Measurements from ENCODE around the gene EEFSEC. TPM values are rescaled to one million over a fixed set of nuclear protein-coding genes. Genes with fewer than 3 reads are reported as not detected.
A peak's percentile ranks its signal among the peaks of the same experiment; 100 is the strongest.

Gene EEFSEC
- total and polyA plus RNA-seq, 4 donors = 9.8 to 20.1 (median 11.6) TPM

- peak in 2 of 3 donors; percentile 15 to 55 for DNase-seq
- WGBS, 2 donors = 78 to 89% methylated on average over 11 of the region's 11 CpGs
- peaks cover 0 to 75% (median 51%) of the 10 kb centered on the region in 5 donors for H3K4me1 ChIP-seq (ENCODE audit: control insufficient read depth in 5 of 5, insufficient read depth in 5 of 5, low read length in 5 of 5)
- H3K9ac ChIP-seq (ENCODE audit: insufficient read depth in 1 of 2, low read length in 2 of 2) = no peak overlapping the region
- no peaks in the 10 kb centered on the region for H3K27me3 ChIP-seq (ENCODE audit: control insufficient read depth in 3 of 3, insufficient read depth in 3 of 3, low read length in 2 of 3)
- no peaks in the 10 kb centered on the region for H3K9me3 ChIP-seq (ENCODE audit: control insufficient read depth in 4 of 4, insufficient read depth in 3 of 4, low read length in 3 of 4)
- no peak overlapping the region for H3K4me3 ChIP-seq
- peaks cover 0 to 2% (median 0%) of the 10 kb centered on the region in 4 donors for H3K36me3 ChIP-seq (ENCODE audit: control insufficient read depth in 4 of 4, insufficient read depth in 4 of 4, low read length in 4 of 4)
- no peak for TF ChIP-seq CTCF (IDR thresholded peaks at IDR 0.05; ENCODE audit: control extremely low read depth, extremely low read depth)
- ATAC-seq (ENCODE audit: insufficient read depth, low FRiP score) = no peak
- H3K27ac ChIP-seq (ENCODE audit: low read depth in 1 of 2, low read length in 1 of 2) = no peak overlapping the region
These were observed 128.4 kb downstream of the EEFSEC start for GRCh38 chr3:128281461-128282367.

- Histone ChIP-seq H3K4me3 (no peak overlapping the region), H3K4me1 (ENCODE audit: control insufficient read depth in 5 of 5, insufficient read depth in 5 of 5, low read length in 5 of 5) (peaks cover 0 to 66% (median 44%) of the 10 kb centered on the region in 5 donors), H3K9ac (ENCODE audit: insufficient read depth in 1 of 2, low read length in 2 of 2) (no peak overlapping the region), H3K27ac (ENCODE audit: low read depth in 1 of 2, low read length in 1 of 2) (peak overlapping the region; percentile 30 to 32), H3K36me3 (ENCODE audit: control insufficient read depth in 4 of 4, insufficient read depth in 4 of 4, low read length in 4 of 4) (peaks cover 0 to 2% (median 0%) of the 10 kb centered on the region in 4 donors), H3K27me3 (ENCODE audit: control insufficient read depth in 3 of 3, insufficient read depth in 3 of 3, low read length in 2 of 3) (no peaks in the 10 kb centered on the region), H3K9me3 (ENCODE audit: control insufficient read depth in 4 of 4, insufficient read depth in 3 of 4, low read length in 3 of 4) (no peaks in the 10 kb centered on the region)
- peak; percentile 78 to 88 (median 79) for DNase-seq
- WGBS, 2 donors = 61 to 83% methylated on average over 16 of the region's 16 CpGs
- TF ChIP-seq CTCF (IDR thresholded peaks at IDR 0.05; ENCODE audit: control extremely low read depth, extremely low read depth) = no peak
- ATAC-seq (ENCODE audit: insufficient read depth, low FRiP score) = no peak
These were observed 129.3 kb downstream of the EEFSEC start for GRCh38 chr3:128282380-128283196.

- peaks cover 0 to 58% (median 36%) of the 10 kb centered on the region in 5 donors for H3K4me1 ChIP-seq (ENCODE audit: control insufficient read depth in 5 of 5, insufficient read depth in 5 of 5, low read length in 5 of 5)
- no peak overlapping the region for H3K4me3 ChIP-seq
- H3K9me3 ChIP-seq (ENCODE audit: control insufficient read depth in 4 of 4, insufficient read depth in 3 of 4, low read length in 3 of 4) = no peaks in the 10 kb centered on the region
- H3K9ac ChIP-seq (ENCODE audit: insufficient read depth in 1 of 2, low read length in 2 of 2) = no peak overlapping the region
- TF ChIP-seq CTCF (IDR thresholded peaks at IDR 0.05; ENCODE audit: control extremely low read depth, extremely low read depth) = no peak
- peaks cover 0 to 2% (median 0%) of the 10 kb centered on the region in 4 donors for H3K36me3 ChIP-seq (ENCODE audit: control insufficient read depth in 4 of 4, insufficient read depth in 4 of 4, low read length in 4 of 4)
- ATAC-seq (ENCODE audit: insufficient read depth, low FRiP score) (no peak), DNase-seq (no peak)
- H3K27ac ChIP-seq (ENCODE audit: low read depth in 1 of 2, low read length in 1 of 2) = no peak overlapping the region
- H3K27me3 ChIP-seq (ENCODE audit: control insufficient read depth in 3 of 3, insufficient read depth in 3 of 3, low read length in 2 of 3) = no peaks in the 10 kb centered on the region
- WGBS, 2 donors = 92 to 96% methylated on average over 3 of the region's 3 CpGs
These were observed 130.1 kb downstream of the EEFSEC start for GRCh38 chr3:128283421-128283820.

All from lung (tissue), 12 donors.